PFSK-1 (cell line): ENCODE results near the gene AUTS2.

Experiments used
- FOXP2 ChIP-seq: optimal IDR thresholded peaks from 2 replicates; pipeline ENCODE3; 2011; ENCODE audit warnings: borderline replicate concordance, control low read depth, inconsistent platforms; ENCODE audit not compliant: insufficient read depth; ENCODE audit errors: extremely low read length, extremely low read depth
- POLR2AphosphoS5 ChIP-seq: IDR thresholded peaks from 2 replicates; pipeline ENCODE4 v1.6.1; 2012; ENCODE audit warnings: low read depth, mild to moderate bottlenecking, control low read depth, low read length, moderate library complexity
- SIN3A ChIP-seq: IDR thresholded peaks from 2 replicates; pipeline ENCODE4 v1.6.1; 2012; ENCODE audit warnings: mild to moderate bottlenecking, low read length, moderate library complexity, borderline replicate concordance; ENCODE audit not compliant: insufficient read depth
- TAF1 ChIP-seq: IDR thresholded peaks from 2 replicates; pipeline ENCODE4 v1.6.1; 2012; ENCODE audit warnings: low read length, control low read depth, borderline replicate concordance; ENCODE audit not compliant: insufficient read depth
- TF ChIP-seq, protein P1 (sequence below), 2 experiments: IDR thresholded peaks; 2 replicates each; pipeline versions ENCODE4 v1.6.1 to v1.8.0; 2011 to 2012; ENCODE audit warnings: low read depth in 2 of 2, low read length in 2 of 2, control low read depth in 1 of 2, inconsistent platforms in 1 of 2, mild to moderate bottlenecking in 1 of 2, moderate library complexity in 1 of 2; ENCODE audit not compliant: insufficient read depth in 1 of 2

The AUTS2 gene

DNA sequence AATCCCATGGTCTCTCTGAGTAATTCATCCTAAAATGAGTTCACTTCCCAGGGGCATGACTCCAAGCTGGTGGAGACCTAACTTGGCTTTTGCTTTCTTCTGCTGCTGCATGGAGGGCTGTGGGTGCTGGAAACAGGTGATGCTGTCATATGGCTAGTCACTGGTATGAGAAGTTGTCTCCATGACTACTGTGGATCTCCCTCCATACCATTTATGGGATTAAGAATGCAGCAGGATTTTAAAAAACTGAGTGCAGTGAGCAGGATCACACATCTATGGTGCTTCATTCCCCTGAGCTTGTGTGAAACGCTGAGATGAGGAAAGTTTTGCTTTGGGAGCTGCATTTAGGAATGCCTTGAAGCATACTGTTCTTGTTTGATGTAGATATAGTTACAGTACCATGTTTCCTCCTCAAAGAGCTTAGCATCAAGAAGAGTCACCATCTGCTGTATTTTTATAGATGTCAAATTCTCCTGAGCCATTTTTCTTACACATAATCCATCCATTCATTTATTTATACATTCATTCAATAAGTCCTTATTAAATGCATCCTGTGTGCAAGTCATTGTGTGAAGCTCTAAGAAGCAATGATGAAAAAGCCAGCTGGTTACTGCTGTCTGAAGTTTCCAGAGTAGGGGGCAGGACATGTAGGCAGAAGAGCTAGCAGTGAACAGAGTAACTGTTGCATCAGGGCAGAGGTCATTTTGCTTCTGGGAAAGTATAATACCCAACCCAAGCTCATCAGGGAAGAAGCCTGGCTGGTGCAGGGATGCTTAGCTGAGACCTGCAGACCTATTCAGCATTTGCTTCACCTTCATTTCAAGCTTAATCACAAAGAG lies 534.8 kb downstream of the AUTS2 start:
- TF ChIP-seq TAF1 (no peak), POLR2AphosphoS5 (no peak), SIN3A (no peak), FOXP2 (no peak)
- TF ChIP-seq, protein P1, sequence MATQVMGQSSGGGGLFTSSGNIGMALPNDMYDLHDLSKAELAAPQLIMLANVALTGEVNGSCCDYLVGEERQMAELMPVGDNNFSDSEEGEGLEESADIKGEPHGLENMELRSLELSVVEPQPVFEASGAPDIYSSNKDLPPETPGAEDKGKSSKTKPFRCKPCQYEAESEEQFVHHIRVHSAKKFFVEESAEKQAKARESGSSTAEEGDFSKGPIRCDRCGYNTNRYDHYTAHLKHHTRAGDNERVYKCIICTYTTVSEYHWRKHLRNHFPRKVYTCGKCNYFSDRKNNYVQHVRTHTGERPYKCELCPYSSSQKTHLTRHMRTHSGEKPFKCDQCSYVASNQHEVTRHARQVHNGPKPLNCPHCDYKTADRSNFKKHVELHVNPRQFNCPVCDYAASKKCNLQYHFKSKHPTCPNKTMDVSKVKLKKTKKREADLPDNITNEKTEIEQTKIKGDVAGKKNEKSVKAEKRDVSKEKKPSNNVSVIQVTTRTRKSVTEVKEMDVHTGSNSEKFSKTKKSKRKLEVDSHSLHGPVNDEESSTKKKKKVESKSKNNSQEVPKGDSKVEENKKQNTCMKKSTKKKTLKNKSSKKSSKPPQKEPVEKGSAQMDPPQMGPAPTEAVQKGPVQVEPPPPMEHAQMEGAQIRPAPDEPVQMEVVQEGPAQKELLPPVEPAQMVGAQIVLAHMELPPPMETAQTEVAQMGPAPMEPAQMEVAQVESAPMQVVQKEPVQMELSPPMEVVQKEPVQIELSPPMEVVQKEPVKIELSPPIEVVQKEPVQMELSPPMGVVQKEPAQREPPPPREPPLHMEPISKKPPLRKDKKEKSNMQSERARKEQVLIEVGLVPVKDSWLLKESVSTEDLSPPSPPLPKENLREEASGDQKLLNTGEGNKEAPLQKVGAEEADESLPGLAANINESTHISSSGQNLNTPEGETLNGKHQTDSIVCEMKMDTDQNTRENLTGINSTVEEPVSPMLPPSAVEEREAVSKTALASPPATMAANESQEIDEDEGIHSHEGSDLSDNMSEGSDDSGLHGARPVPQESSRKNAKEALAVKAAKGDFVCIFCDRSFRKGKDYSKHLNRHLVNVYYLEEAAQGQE (IDR thresholded peaks at IDR 0.05; ENCODE audit: insufficient read depth in 1 of 2, low read depth in 2 of 2, low read length in 2 of 2): no peak

DNA sequence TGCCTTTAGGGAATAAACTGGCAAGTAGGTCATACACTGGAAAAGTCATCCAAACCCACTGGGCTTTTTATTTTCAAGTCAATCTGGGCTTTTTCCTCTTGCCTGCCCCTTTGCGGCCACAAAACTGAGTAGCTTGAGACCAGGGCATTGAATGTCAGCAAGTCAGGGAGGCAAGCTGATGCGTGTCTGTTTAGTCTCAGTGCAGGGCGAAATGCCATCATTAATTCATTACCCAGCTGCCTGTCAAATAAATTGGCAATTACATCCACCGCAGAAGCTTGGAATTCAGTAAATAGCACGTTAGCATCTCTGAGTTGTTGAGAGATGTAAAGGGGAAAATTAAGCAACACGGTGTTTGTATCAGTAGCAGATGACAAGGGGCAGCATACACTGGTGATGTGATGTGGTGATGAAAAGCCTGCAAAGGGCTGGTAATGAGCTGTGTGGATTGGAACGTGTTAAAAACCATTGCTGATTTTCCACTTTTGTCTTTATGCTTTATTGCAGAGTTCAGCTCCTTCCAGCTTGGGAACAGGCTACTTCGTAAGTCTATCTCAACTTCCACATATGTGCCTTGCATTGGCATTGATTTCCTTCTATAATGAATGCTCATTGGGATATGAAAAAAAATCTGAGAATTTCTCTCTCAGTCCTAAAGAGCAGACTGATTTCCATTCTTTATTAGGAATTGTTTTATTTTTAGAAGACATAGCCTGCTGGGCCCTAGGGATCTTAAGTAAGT lies 535.9 kb downstream of the AUTS2 start:
- TF ChIP-seq SIN3A: no peak
- no peak for TF ChIP-seq TAF1
- TF ChIP-seq FOXP2: no peak
- no peak for TF ChIP-seq POLR2AphosphoS5
- TF ChIP-seq, protein P1 (IDR thresholded peaks at IDR 0.05; ENCODE audit: insufficient read depth in 1 of 2, low read depth in 2 of 2, low read length in 2 of 2): no peak

DNA sequence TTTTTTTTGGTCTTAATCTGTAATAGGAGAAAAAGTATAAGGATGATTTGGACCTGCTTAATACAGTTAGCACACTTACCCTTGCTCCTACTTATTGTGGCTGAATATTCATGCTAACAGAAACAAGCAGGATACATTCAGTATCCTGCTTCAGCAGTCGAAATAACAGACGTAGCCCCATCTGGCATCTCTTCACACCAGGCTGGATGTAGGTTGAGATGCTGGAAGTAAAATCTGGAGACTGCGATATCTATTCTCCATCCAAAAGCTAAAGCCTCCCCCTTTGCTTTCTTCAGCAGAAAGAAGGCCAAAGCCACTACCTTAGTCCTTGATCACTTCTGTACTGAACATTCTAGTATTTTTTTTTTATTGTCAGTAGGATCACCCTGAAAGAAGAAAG lies 537.4 kb downstream of the AUTS2 start:
- TF ChIP-seq FOXP2: no peak
- TF ChIP-seq POLR2AphosphoS5: no peak
- TF ChIP-seq, protein P1 (IDR thresholded peaks at IDR 0.05; ENCODE audit: insufficient read depth in 1 of 2, low read depth in 2 of 2, low read length in 2 of 2): no peak
- TF ChIP-seq SIN3A: no peak
- no peak for TF ChIP-seq TAF1

DNA sequence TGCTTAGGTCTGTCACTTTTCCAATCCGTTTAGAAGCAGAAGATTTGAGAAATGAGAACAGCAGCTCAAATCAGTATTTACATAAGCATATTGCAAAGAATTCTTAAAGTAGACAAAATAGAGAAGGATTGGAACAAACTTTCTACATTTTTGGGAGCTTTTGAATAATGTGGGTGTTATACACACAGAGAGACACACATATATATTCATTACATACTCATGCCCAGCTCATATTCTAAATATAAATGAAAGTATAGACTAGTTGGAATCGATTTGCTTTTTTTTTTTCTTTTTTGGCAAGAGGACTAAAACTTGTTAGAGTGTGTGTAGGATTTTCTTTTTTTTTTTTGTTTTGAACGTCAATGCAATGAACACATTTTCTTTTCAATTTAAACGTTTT lies 538.9 kb downstream of the AUTS2 start:
- TF ChIP-seq SIN3A (no peak), FOXP2 (no peak)

DNA sequence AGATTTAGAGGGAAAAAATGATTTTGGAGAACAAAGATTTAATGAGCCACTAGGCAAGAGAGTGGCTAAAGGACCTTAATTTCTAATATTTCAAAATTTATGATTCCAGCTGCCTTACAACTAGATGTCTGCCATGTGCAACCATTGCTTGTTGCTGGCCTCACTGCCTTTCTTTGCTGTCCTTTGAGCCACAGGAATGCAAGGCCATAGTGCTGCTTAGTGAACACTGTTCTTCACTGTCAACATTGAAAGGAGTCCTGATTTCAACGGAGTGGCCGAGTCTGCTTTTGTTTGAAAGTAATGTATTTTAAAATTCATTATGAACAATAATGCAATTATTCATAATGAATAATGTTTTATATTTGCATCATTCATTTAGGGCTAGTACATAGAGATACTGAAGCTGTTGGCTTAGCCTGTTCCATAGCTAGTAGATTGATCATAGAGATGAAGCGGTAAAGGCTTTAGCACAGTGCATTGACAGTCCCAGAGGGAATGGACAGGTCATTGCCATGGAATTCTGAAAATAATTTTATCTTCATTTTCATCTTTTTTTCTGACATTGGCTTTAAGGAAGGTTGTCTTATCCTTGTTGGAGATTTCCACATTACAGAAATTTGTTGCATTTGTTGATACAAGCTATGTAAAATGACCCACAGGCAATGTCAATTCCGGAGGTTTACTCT lies 544.1 kb downstream of the AUTS2 start:
- no peak for TF ChIP-seq SIN3A
- no peak for TF ChIP-seq TAF1
- TF ChIP-seq, protein P1 (IDR thresholded peaks at IDR 0.05; ENCODE audit: insufficient read depth in 1 of 2, low read depth in 2 of 2, low read length in 2 of 2): no peak
- no peak for TF ChIP-seq POLR2AphosphoS5
- no peak for TF ChIP-seq FOXP2
